Prostate gland (tissue), 2 donors: ENCODE data around the gene DSCAM.

Experiments used
- POLR2A ChIP-seq: fragments of 450-650 bp; IDR thresholded peaks from one replicate; pipeline ENCODE4 v1.6.1; 2016; ENCODE audit warnings: antibody characterized with exemption, mild to moderate bottlenecking
- POLR2AphosphoS5 ChIP-seq: sonication (generic); formaldehyde crosslinking; IDR thresholded peaks from one replicate; pipeline ENCODE4 v1.6.1; 2017; ENCODE audit warnings: antibody characterized with exemption
- TF ChIP-seq, protein P1 (sequence below), 4 experiments: fragments of 200-600 bp in 2 of 4; fragments of 450-650 bp in 2 of 4; sonication (generic) in 2 of 4; IDR thresholded peaks; 1 replicate in 3 of 4; 2 replicates in 1 of 4; pipeline ENCODE4 v1.5.1; 2016 to 2019; ENCODE audit warnings: antibody characterized with exemption in 4 of 4, mild to moderate bottlenecking in 2 of 4, moderate library complexity in 2 of 4

DNA sequence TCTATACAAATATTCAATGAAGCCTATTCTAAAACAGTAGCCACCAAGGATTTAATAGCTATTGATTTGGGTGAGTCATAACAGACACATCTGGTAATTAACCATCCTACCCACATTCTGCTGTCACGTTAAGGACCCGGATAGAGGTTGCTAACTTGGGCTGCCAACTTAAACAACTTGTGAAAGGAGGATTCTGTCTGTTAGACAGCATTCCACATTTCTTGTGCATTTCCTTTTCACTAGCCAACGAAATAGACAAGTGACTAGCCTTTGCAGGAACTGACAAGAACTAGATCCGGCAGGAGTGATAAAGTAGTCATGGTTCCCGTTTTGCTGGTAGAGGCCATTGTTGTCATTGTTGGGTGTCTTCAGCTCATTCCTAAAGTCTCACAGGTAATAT is 9.5 kb downstream of the DSCAM start:
- TF ChIP-seq, protein P1, sequence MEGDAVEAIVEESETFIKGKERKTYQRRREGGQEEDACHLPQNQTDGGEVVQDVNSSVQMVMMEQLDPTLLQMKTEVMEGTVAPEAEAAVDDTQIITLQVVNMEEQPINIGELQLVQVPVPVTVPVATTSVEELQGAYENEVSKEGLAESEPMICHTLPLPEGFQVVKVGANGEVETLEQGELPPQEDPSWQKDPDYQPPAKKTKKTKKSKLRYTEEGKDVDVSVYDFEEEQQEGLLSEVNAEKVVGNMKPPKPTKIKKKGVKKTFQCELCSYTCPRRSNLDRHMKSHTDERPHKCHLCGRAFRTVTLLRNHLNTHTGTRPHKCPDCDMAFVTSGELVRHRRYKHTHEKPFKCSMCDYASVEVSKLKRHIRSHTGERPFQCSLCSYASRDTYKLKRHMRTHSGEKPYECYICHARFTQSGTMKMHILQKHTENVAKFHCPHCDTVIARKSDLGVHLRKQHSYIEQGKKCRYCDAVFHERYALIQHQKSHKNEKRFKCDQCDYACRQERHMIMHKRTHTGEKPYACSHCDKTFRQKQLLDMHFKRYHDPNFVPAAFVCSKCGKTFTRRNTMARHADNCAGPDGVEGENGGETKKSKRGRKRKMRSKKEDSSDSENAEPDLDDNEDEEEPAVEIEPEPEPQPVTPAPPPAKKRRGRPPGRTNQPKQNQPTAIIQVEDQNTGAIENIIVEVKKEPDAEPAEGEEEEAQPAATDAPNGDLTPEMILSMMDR (IDR thresholded peaks at IDR 0.05) = no peak
- no peak for TF ChIP-seq POLR2AphosphoS5
- TF ChIP-seq POLR2A = no peak
